Rectal smooth muscle tissue (tissue), 1 donor: ENCODE measurements around the gene RNF187.

Experiments
- H3K27ac ChIP-seq: one replicate; pipeline ENCODE4 v1.7.0; 2013; ENCODE audit warnings: low read depth, low read length, inconsistent platforms
- H3K27me3 ChIP-seq: one replicate; pipeline ENCODE4 v1.7.0; 2013; ENCODE audit warnings: low read length; ENCODE audit not compliant: control insufficient read depth, insufficient read depth
- H3K36me3 ChIP-seq: one replicate; pipeline ENCODE4 v1.7.0; 2013; ENCODE audit warnings: low read length; ENCODE audit not compliant: control insufficient read depth, insufficient read depth
- H3K4me1 ChIP-seq: one replicate; pipeline ENCODE4 v1.7.0; 2013; ENCODE audit warnings: low read length; ENCODE audit not compliant: control insufficient read depth, insufficient read depth
- H3K4me3 ChIP-seq: one replicate; pipeline ENCODE4 v1.7.0; 2013; ENCODE audit warnings: low read length
- H3K9ac ChIP-seq: one replicate; pipeline ENCODE4 v1.7.0; 2013; ENCODE audit warnings: low read length

RNF187 gene

DNA sequence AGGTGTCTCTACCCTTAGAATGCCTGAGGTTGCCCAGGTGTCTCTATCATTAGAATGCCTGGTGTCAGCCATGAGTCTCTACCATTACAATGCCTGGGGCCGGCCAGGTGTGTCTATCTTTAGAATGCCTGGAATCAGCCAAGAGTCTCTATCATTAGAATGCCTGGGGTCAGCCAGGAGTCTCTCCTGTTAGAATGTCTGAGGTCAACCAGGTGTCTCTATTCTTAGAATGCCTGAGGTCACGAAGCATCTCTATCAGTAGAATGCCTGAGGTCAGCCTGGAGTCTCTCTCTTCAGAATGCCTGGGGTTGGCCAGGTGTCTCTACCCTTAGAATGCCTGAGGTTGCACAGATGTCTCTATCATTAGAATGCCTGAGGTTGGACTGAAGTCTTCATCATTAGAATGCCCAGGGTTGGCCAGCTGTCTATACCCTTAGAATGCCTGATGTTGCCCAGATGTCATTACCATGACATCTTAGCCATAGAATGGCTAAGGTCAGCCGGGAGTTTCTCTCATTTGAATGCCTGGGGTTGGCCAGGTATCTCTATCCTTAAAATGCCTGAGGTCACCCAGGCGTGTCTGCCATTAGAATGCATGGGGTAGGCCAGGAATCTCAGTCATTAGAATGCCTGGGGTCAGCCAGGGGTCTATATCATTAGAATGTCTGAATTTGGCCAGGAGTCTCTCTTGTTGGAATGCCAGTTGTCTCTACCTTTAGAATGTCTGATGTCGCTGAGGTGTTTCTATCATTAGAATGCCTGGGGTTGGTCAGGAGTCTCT, 44.0 kb downstream of the RNF187 start:
- no peak overlapping the region for H3K27ac ChIP-seq
- no peak overlapping the region for H3K9ac ChIP-seq
- H3K36me3 ChIP-seq = no peaks in the 10 kb centered on the region
- H3K4me1 ChIP-seq = peaks cover 2% of the 10 kb centered on the region
- H3K4me3 ChIP-seq = no peak overlapping the region
- no peaks in the 10 kb centered on the region for H3K27me3 ChIP-seq

DNA sequence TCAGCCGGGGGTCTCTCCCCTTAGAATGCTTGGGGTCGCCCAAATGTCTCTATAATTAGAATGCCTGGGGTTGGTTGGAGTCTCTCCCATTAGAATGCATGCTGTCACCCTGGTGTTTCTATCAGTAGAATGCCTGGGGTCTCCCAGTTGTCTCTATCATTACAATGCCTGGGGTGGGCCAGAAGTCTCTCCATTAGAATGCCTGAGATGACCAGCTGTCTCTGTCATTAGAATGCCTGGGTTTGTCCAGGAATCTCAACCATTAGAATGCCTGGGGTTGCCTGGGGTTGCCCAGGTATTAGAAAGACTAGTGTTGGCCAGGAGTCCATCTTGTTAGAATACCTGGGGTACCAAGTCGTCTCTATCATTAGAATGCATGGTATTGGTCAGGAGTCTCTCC, 51.6 kb downstream of the RNF187 start:
- Histone ChIP-seq H3K27me3 (no peaks in the 10 kb centered on the region), H3K4me1 (no peaks in the 10 kb centered on the region), H3K36me3 (no peaks in the 10 kb centered on the region), H3K9ac (no peak overlapping the region), H3K4me3 (no peak overlapping the region), H3K27ac (no peak overlapping the region)

DNA sequence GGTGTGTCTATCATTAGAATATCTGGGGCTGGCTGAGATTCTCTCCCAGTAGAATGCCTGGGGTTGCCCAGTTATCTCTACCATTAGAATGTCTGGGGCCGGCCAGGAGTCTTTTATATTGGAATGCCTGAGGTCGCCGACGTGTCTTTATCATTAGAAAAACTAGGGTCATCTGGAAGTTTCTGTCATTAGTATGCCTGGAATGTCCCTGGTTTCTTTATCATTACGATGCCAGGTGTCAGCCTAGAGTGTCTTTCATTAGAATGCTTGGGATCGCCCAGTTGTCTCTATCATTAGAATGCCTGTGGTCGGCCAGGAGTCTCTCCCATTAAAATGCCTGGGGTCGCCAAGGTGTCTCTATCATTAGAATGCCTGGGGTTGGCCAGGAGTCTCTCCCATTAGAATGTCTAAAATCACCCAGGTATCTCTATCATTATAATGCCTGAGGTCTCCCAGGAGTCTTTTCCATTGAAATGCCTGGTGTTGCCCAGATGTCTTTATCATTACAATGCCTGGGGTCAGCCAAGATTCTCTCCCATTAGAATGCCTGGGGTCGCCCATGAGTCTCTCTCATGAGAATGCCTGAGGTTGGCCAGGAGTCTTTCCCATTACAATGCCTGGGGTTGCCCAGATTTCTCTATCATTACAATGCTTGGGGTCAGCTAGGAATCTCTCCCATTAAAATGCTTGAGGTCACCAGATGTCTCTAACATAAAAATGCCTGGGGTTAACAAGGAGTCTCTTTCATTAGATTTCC, 53.2 kb downstream of the RNF187 start:
- H3K9ac ChIP-seq = no peak overlapping the region
- H3K27me3 ChIP-seq = no peaks in the 10 kb centered on the region
- H3K4me1 ChIP-seq = no peaks in the 10 kb centered on the region
- H3K4me3 ChIP-seq = no peak overlapping the region
- no peak overlapping the region for H3K27ac ChIP-seq
- H3K36me3 ChIP-seq = no peaks in the 10 kb centered on the region

- Histone ChIP-seq H3K9ac (no peak overlapping the region), H3K36me3 (no peaks in the 10 kb centered on the region), H3K4me3 (no peak overlapping the region), H3K27me3 (no peaks in the 10 kb centered on the region), H3K4me1 (no peaks in the 10 kb centered on the region), H3K27ac (no peak overlapping the region)
Measured at GRCh38 chr1:228541725-228542124, 54.5 kb downstream of the RNF187 start.

GRCh38 chr1:228542376-228542775, 55.2 kb downstream of the RNF187 start:
- no peak overlapping the region for H3K4me3 ChIP-seq
- no peaks in the 10 kb centered on the region for H3K27me3 ChIP-seq
- no peak overlapping the region for H3K9ac ChIP-seq
- no peak overlapping the region for H3K27ac ChIP-seq
- H3K4me1 ChIP-seq = no peaks in the 10 kb centered on the region
- no peaks in the 10 kb centered on the region for H3K36me3 ChIP-seq

GRCh38 chr1:228542981-228543380, 55.8 kb downstream of the RNF187 start:
- no peaks in the 10 kb centered on the region for H3K4me1 ChIP-seq
- H3K4me3 ChIP-seq = no peak overlapping the region
- no peaks in the 10 kb centered on the region for H3K36me3 ChIP-seq
- no peaks in the 10 kb centered on the region for H3K27me3 ChIP-seq
- no peak overlapping the region for H3K27ac ChIP-seq
- H3K9ac ChIP-seq = no peak overlapping the region

DNA sequence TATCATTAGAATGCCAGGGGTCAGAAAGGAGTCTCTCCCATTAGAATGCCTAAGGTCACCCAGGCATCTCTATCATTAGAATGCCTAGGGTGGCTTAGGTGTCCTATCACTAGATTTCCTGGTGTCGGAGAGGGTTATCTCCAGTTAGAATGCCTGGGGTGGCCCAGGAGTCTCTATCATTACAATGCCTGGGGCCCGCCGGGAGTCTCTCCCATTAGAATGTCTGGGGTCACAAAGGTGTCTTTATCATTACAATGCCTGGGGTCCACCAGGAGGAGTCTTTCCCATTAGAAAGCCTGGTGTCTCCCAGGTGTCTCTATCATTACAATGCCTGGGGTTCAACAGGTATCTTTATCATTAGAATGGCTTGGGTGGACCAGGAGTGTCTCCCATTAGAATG, 56.2 kb downstream of the RNF187 start:
- H3K4me3 ChIP-seq = no peak overlapping the region

GRCh38 chr1:228544021-228544850, 57.1 kb downstream of the RNF187 start:
- Histone ChIP-seq H3K27ac (no peak overlapping the region), H3K36me3 (no peaks in the 10 kb centered on the region), H3K9ac (no peak overlapping the region)

More for the DNA sequence above, 56.2 kb downstream of the RNF187 start:
- no peak overlapping the region for H3K9ac ChIP-seq
- no peaks in the 10 kb centered on the region for H3K4me1 ChIP-seq
- H3K27ac ChIP-seq = no peak overlapping the region
- no peaks in the 10 kb centered on the region for H3K36me3 ChIP-seq
- H3K27me3 ChIP-seq = no peaks in the 10 kb centered on the region

GRCh38 chr1:228544921-228545591, 57.9 kb downstream of the RNF187 start:
- H3K4me3 ChIP-seq = no peak overlapping the region
- H3K36me3 ChIP-seq = no peaks in the 10 kb centered on the region
- no peak overlapping the region for H3K27ac ChIP-seq
- H3K27me3 ChIP-seq = no peaks in the 10 kb centered on the region
- H3K9ac ChIP-seq = no peak overlapping the region
- no peaks in the 10 kb centered on the region for H3K4me1 ChIP-seq

More at GRCh38 chr1:228544021-228544850, 57.1 kb downstream of the RNF187 start:
- no peak overlapping the region for H3K4me3 ChIP-seq
- H3K27me3 ChIP-seq = no peaks in the 10 kb centered on the region
- H3K4me1 ChIP-seq = no peaks in the 10 kb centered on the region
